CD4-positive, alpha-beta T cell treated with Interleukin-15 for 4 hours (primary cell): Measurements from ENCODE around the gene ELFN1.

Experiments used
- DNase-seq: peaks from one replicate; pipeline ENCODE4 v3.0.0-alpha.2; 2020; ENCODE audit warnings: low spot score

Gene ELFN1

DNA sequence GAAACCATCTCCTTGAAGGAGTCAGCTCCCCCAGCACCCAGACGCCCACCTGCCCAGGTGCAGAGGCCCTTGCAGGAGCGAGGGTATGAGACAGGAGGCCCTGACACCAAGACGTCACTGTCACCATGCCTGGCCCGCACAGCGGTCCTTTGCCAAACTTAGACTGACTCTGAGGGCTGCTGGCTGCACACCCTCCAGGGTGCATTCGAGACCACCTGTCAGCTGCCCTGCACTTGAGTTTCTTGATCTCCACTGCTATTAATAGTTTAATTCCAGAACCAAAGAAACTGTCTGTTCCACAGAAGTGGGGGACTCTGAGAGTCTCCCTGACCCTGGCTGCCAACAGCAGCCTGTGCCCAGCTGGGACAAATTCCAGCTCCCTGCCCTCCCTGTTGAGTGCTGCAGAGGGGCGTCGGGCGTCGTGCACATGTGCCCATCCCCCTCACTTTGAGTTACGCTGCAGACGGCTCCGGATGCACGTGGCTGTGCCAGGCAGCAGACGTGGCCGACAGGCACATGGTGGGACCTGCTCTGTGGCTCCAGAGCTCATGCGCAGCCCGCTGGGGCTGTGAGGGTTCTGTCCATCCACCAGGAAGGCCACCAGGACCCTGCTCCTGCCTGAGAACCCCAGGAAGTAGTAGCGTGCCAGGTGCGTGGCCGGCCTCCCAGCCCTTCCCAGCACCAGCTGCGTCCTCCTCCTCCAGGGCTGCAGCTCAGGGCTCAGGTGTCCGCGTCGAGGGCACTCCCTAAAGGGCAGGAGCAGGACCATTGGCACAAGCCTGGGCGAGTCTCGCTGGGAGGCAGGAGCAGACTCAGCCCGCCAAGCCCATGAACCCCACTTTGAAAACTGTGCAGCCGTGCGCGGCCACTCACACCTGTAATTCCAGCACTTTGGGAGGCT lies 24.8 kb downstream of the ELFN1 start:
- DNase-seq: no peak

- DNase-seq: no peak
Observed at GRCh38 chr7:1695800-1696454, 25.9 kb downstream of the ELFN1 start.

- DNase-seq: no peak
Observed at GRCh38 chr7:1696671-1697498, 26.8 kb downstream of the ELFN1 start.

- no peak for DNase-seq
Observed at GRCh38 chr7:1697499-1698125, 27.5 kb downstream of the ELFN1 start.

- no peak for DNase-seq
Observed at GRCh38 chr7:1698201-1698600, 28.1 kb downstream of the ELFN1 start.

DNA sequence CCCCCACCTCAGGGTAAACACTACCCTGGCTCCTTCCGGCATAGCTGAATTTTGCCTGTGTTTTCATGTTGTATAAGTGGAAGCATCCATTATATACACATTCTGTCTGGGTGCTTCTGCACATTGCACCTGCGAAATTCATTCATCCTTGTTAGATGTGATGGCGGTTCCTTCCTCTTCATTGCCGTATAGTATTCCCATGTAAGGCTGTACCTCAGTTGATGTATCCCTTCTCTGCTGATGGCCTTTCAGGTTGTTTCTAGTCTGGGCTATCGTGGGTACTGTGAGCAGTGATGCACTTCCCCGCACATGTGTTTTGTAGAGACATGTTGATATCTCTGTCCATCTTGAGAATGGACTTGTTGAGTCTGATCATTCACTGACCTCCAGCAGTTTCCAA lies 28.9 kb downstream of the ELFN1 start:
- DNase-seq: no peak

DNA sequence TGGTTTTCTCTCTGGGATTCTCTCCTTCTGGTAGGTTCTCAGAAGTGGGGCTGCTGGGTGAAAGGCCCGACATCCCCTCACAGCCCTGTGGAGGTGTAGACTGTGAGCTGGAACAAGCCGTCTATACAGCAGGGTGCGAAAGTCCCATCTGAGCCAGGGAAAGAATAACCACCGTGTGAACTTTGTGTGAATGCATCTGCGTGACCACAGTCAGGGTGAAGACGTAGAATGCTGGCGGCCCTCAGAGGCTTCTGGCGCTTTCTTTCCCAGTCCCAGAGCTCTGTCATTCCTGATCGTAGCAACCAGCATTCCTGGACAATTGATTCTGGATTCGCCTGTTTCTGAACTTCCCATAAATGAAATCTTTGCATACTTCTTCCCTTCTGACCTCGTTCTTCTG lies 30.0 kb downstream of the ELFN1 start:
- DNase-seq: no peak

- no peak for DNase-seq
Observed at GRCh38 chr7:1700536-1701333, 30.7 kb downstream of the ELFN1 start.

DNA sequence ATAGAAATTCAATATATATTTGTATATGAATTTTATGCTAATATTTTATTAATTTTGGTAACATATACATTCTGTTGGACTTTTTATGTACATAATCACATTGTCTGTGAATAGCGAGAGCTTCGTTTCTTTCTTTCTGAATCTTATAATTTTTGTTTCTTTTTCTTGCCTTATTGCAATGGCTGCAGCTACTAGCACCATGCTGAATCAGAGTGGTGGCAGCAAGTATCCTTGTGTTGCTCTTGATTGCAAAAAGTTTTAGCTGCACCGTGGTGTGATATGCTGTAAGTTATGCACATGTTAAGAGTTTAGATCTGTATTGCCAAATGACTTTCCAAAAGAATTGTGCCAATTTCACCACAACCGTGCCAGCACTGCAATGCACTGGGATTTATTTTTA lies 32.6 kb downstream of the ELFN1 start:
- no peak for DNase-seq

- no peak for DNase-seq
Observed at GRCh38 chr7:1703441-1703840, 33.4 kb downstream of the ELFN1 start.

DNA sequence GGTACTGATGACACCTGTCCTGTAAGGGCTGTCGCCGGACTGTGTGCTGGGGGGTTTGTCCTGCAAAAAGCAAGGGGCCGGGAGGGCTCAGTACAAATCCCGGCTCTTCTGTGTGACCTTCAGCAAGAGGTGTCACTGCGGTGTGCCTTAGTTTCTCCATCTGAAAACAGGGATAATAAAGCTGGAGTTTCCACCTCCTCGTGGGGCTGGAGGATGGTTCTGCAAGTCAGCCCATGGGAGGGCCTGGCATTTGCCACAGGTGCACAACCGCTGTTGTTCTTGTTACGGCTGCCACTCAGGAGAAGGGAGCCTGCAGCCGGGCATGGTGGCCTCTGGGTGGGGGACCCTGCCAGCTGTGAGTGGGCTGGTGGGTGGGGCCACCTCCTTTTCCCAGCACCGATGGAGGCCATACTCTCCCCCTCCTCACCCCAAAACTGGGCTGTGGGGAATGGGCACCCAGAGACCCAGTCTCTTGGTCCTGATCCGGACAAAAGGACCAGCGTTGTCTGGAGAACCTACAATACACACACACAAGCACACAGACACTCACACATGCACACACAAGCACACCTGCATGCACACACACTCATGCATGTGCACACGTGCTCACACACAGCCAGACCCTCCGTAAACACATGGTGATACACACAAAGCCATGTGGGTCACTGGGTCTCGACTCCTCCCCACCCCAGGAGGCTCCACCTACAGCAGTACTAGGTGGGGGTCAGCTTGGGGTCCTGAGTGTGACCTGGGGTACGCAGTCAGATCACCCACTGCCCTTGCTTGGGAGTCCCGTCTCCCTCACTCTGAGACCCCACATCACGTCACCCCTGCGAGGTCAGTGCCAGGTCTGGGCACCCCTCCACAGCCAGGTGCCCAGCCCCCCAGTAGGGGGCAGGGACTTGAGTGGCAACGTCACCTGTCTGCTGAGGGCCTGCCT lies 34.1 kb downstream of the ELFN1 start:
- DNase-seq: no peak

DNA sequence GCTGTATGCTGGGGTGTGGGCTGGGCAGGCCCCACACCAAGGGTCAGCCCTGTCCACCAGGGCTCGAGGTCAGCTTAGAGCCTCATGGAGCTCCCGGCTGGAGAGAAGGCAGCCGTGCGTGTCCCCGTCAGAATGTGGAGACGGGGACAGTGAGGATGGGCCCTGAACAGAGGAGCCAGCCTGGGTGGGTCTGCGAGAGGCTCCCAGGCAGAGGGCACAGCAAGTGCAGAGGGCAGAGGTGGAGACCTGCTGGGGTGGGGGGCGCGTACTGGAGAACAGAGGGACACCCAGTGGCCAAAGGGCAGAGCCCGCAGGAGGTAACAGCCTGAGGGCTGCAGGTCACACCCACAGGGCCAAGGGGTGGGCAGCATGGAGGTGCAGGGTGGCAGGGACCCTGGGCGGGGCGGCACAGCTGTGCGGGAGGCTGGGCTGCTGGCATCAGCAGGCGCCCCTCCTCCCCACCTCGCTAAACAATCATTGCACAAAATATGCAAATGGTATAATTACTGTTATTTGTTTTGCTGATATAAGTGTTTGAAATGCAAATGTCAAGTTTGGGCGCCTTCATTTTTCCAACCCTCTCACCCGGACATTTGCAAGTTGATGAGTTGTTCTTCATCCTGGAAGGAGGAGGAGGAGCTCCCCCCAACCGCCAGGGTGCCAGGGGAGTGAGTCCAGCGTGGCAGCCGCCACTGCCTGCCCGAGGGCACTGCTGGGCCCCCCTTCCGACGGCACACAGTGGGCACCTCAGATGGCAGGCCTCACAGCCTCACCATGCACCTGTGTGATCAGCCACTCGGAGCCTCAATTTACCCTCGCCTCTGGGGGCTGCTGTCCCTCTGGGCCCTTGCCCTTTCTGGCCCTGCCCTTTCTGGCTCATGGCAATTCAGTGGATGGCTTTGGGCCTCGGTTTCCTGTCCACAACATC lies 35.0 kb downstream of the ELFN1 start:
- no peak for DNase-seq

GRCh38 chr7:1705856-1706255 lies 35.8 kb downstream of the ELFN1 start:
- no peak for DNase-seq

DNA sequence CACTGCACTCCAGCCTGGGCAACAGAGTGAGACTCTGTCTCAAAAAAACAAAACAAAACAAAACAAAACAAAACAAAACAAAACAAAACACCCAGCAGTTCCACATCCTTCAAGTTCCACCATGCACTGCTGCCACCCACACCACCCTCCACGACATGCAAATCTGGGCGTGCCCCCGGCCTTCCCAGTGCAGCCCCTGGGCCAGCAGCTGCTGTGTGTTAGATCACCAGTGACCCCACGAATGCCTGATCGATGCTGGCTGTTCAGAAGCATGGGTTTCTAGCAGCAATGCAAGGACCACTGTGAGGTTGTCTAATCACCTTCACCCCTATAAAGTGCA lies 36.3 kb downstream of the ELFN1 start:
- DNase-seq: no peak

- DNase-seq: no peak
Observed at GRCh38 chr7:1706721-1707613, 36.9 kb downstream of the ELFN1 start.

GRCh38 chr7:1707756-1708595 lies 37.9 kb downstream of the ELFN1 start:
- DNase-seq: no peak

- no peak for DNase-seq
Observed at GRCh38 chr7:1708596-1709251, 38.6 kb downstream of the ELFN1 start.
